ENCODE data around the gene P2RY1. TPM values are rescaled to one million over a fixed set of nuclear protein-coding genes. Genes with fewer than 3 reads are reported as not detected.

Gene P2RY1
- total RNA-seq, 6 experiments from 2014 or later: not detected

DNA sequence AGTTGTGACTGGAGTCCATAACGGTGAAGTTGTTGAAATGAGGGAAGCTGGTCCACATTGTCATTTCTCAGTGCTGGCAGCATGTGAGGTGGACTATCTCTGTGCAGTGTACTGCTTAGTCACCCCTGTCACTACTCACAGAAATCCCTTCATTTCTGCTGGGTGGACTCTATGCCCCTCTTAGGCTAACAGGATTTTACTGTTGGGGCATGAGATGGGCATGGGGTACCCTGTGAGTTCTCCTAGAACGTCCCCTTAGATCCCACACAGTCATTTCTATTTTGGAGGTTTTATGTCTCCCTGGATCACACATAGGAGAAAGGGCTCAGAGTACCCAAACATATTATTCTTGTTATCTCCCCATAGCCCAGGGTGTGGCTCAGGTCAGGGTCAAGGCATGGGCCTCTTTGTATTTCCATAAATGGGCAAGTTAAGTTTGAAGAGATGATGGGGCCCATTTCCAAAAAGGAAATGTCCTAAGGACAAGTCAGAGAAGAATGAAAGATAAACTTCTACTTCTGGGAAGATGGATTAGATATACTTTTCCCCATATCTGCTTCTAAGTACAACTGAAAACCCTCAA, 15.2 kb downstream of the P2RY1 start:
- DNase-seq: no peak
- H3K4me3 Mint-ChIP-seq: no peak overlapping the region
- TF ChIP-seq, protein P1, sequence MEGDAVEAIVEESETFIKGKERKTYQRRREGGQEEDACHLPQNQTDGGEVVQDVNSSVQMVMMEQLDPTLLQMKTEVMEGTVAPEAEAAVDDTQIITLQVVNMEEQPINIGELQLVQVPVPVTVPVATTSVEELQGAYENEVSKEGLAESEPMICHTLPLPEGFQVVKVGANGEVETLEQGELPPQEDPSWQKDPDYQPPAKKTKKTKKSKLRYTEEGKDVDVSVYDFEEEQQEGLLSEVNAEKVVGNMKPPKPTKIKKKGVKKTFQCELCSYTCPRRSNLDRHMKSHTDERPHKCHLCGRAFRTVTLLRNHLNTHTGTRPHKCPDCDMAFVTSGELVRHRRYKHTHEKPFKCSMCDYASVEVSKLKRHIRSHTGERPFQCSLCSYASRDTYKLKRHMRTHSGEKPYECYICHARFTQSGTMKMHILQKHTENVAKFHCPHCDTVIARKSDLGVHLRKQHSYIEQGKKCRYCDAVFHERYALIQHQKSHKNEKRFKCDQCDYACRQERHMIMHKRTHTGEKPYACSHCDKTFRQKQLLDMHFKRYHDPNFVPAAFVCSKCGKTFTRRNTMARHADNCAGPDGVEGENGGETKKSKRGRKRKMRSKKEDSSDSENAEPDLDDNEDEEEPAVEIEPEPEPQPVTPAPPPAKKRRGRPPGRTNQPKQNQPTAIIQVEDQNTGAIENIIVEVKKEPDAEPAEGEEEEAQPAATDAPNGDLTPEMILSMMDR (IDR thresholded peaks at IDR 0.05): no peak
- no peaks in the 10 kb centered on the region for H3K4me1 Mint-ChIP-seq (ENCODE audit: low read depth)
- peaks cover 4% of the 10 kb centered on the region; the same call in 1 of the 2 replicates for H3K36me3 Mint-ChIP-seq (ENCODE audit: low read depth)
- no peak overlapping the region for H3K27ac Mint-ChIP-seq
- peaks cover 39% of the 10 kb centered on the region for H3K9me3 Mint-ChIP-seq
- no peaks in the 10 kb centered on the region; the same call in 1 of the 2 replicates for H3K27me3 Mint-ChIP-seq (ENCODE audit: insufficient read depth)

DNA sequence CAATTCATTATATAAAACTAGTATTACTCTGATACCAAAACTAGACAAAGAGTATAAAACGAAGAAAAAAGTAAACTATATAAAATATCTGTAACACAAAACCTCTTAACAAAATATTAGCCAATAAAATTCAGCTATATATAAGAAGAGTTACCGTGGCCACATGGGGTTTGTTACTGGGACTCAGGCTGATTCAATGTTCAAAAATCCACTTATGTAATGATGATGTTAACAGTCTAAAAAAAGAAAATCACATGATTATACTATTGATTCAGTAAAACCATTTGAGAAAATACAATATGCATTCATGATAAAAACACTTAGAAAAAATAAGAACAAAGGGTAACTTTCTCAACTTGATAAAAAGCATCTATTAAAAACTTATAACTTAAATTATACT, 18.3 kb downstream of the P2RY1 start:
- H3K27ac Mint-ChIP-seq: no peak overlapping the region
- no peaks in the 10 kb centered on the region for H3K4me1 Mint-ChIP-seq (ENCODE audit: low read depth)
- TF ChIP-seq, protein P1 (IDR thresholded peaks at IDR 0.05): no peak
- H3K36me3 Mint-ChIP-seq (ENCODE audit: low read depth): no peaks in the 10 kb centered on the region
- peaks cover 40% of the 10 kb centered on the region for H3K9me3 Mint-ChIP-seq
- H3K27me3 Mint-ChIP-seq (ENCODE audit: insufficient read depth): no peaks in the 10 kb centered on the region; the same call in 1 of the 2 replicates
- DNase-seq: no peak
- H3K4me3 Mint-ChIP-seq: no peak overlapping the region

DNA sequence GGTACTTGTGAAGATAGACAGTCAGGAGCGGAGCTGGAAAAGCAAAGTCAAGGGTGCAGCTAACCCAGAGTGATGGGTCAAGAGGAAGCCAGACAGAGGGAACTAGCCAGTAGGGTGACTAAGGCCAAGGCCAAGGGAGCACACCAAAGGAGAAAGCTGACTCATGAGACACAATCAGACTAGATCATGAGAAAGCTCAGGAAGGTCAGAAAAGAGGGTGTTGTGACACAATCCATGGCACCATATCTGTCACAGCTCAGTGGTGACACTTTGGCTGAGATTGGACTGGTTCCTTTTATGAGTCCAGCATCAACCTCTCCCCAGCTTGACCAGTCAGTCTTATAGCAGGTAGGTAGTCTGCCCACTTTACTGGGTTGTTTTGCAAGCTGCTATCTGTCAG, 22.2 kb downstream of the P2RY1 start:
- Mint-ChIP-seq H3K27me3 (ENCODE audit: insufficient read depth) (no peaks in the 10 kb centered on the region), H3K4me1 (ENCODE audit: low read depth) (no peaks in the 10 kb centered on the region), H3K9me3 (peaks cover 31% of the 10 kb centered on the region), H3K27ac (no peak overlapping the region), H3K36me3 (ENCODE audit: low read depth) (no peaks in the 10 kb centered on the region), H3K4me3 (no peak overlapping the region)
- TF ChIP-seq, protein P1 (IDR thresholded peaks at IDR 0.05): no peak
- DNase-seq: no peak

DNA sequence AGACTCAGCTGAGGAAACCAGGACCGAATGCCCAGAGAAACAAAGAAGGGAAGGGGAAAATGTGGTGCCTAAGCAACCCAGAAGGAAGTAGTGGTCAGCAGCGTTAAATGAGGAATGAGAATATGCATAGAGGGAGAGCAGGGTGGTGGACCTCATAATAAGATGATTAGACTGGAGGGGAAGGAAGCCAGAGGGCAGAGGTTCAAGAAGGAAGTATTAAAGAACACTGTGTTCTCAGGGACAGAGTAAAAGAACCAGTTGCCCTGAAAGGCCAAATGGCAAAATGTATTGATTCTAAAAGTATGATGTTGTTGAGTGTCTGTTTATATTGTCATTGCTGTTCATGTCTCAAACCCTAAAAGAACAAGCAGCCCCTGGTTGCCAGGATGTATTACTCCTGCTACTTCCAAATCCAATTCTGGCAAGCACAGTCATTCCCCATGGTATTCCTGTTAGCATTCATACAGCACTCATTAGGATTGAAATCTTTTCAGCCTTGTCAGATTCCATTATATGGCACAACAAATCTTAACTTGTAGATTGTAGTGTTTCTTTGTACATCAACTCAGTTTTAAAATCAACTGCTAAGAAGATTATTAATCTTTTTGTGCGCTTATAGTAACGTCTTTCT, 23.4 kb downstream of the P2RY1 start:
- H3K9me3 Mint-ChIP-seq: peaks cover 29% of the 10 kb centered on the region
- H3K27ac Mint-ChIP-seq: no peak overlapping the region
- no peaks in the 10 kb centered on the region for H3K27me3 Mint-ChIP-seq (ENCODE audit: insufficient read depth)
- no peaks in the 10 kb centered on the region for H3K4me1 Mint-ChIP-seq (ENCODE audit: low read depth)
- TF ChIP-seq, protein P1 (IDR thresholded peaks at IDR 0.05): no peak
- no peak overlapping the region for H3K4me3 Mint-ChIP-seq
- no peaks in the 10 kb centered on the region for H3K36me3 Mint-ChIP-seq (ENCODE audit: low read depth)
- no peak for DNase-seq

DNA sequence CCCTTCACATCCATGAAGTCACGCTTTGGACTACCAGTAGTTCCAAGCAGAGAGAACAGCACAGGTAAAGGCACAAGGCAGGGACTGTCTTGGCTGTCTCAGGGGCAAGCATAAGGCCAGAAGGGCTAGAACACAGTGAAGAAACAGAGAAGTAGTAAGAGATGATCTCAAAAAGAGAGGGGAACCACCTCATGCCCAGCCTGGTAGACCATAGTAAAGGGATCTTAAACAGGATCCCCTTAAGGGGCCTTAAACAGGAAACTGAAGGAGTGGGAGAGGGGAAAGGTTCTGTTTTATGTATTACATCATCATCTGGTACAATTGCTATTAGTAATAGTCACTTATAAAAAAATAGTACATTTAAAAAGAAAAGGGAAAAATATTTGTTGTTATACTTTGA, 25.8 kb downstream of the P2RY1 start:
- Mint-ChIP-seq H3K4me1 (ENCODE audit: low read depth) (no peaks in the 10 kb centered on the region), H3K27ac (no peak overlapping the region), H3K27me3 (ENCODE audit: insufficient read depth) (no peaks in the 10 kb centered on the region), H3K36me3 (ENCODE audit: low read depth) (no peaks in the 10 kb centered on the region), H3K4me3 (no peak overlapping the region), H3K9me3 (peaks cover 24% of the 10 kb centered on the region)
- no peak for DNase-seq
- TF ChIP-seq, protein P1 (IDR thresholded peaks at IDR 0.05): no peak
